Right atrium auricular region (tissue), 2 donors: Measurements from ENCODE around the gene CACNA2D2. TPM values are rescaled to one million over a fixed set of nuclear protein-coding genes. Genes with fewer than 3 reads are reported as not detected.

Source experiments
- DNase-seq: peaks from one replicate; pipeline ENCODE4 v3.0.0-alpha.2; 2019; ENCODE audit warnings: low spot score
- H3K27ac ChIP-seq, 2 donors: fragments of 200-600 bp; sonication (generic); 1 replicate in 1 of 2; 2 replicates in 1 of 2; pipeline ENCODE4 v1.5.1; 2016 to 2019
- H3K27me3 ChIP-seq, 2 donors: fragments of 200-600 bp; sonication (generic); one replicate each; pipeline versions ENCODE4 v1.5.1 to v1.6.0; 2017 to 2019
- H3K36me3 ChIP-seq: fragments of 200-600 bp; sonication (generic); one replicate; pipeline ENCODE4 v1.5.1; 2016
- H3K4me1 ChIP-seq, 2 donors: fragments of 200-600 bp; sonication (generic); one replicate each; pipeline versions ENCODE4 v1.5.1 to v1.6.0; 2017 to 2019
- H3K4me3 ChIP-seq, 2 donors: fragments of 200-600 bp; sonication (generic); 1 replicate in 1 of 2; 2 replicates in 1 of 2; pipeline ENCODE4 v1.5.1; 2017 to 2019; ENCODE audit warnings: mild to moderate bottlenecking in 1 of 2, moderate library complexity in 1 of 2
- H3K9me3 ChIP-seq, 2 donors: fragments of 200-600 bp; sonication (generic); one replicate each; pipeline ENCODE4 v1.5.1; 2019
- CTCF ChIP-seq, 2 donors: fragments of 200-600 bp; sonication (generic); IDR thresholded peaks; one replicate each; pipeline ENCODE4 v1.5.1; 2019; ENCODE audit warnings: antibody characterized with exemption in 2 of 2
- total RNA-seq, 2 donors: library from RNA; depleted of rRNA; stranded (reverse); fragments of >200 nt; gene quantifications; one replicate each; pipeline ENCODE4 v1.1.0, GENCODE V29; 2016

CACNA2D2 gene
- 1 to 10 TPM; 3.7 to 6.2 TPM for total RNA-seq

GRCh38 chr3:50503504-50504342 lies at the start of gene CACNA2D2:
TSS of gene CACNA2D2 (minus strand) at chr3:50503634. CDS start at chr3:50503423, 211 bp downstream.
- no peaks in the 10 kb centered on the region for H3K27me3 ChIP-seq
- no peaks in the 10 kb centered on the region for H3K36me3 ChIP-seq
- TF ChIP-seq CTCF (IDR thresholded peaks at IDR 0.05): no peak
- no peaks in the 10 kb centered on the region for H3K9me3 ChIP-seq
- peak within 1 kb of the TSS; percentile 58 to 66 for H3K4me3 ChIP-seq
- DNase-seq: no peak
- peak within 1 kb of the TSS; percentile 68 to 74 for H3K27ac ChIP-seq
- peaks cover 0 to 16% of the 10 kb centered on the region in 2 donors for H3K4me1 ChIP-seq

- Histone ChIP-seq H3K4me1 (peaks cover 0 to 2% of the 10 kb centered on the region in 2 donors), H3K27me3 (no peaks in the 10 kb centered on the region), H3K4me3 (no peak overlapping the region), H3K9me3 (no peaks in the 10 kb centered on the region), H3K27ac (no peak overlapping the region), H3K36me3 (no peaks in the 10 kb centered on the region)
- no peak for TF ChIP-seq CTCF (IDR thresholded peaks at IDR 0.05)
- no peak for DNase-seq
Observed at GRCh38 chr3:50552598-50552997, 49.2 kb upstream of the CACNA2D2 start.

GRCh38 chr3:50551681-50552435 lies 48.4 kb upstream of the CACNA2D2 start:
- TF ChIP-seq CTCF (IDR thresholded peaks at IDR 0.05): peak in 1 of 2 donors; percentile 17
- no peaks in the 10 kb centered on the region for H3K27me3 ChIP-seq
- DNase-seq: no peak
- no peaks in the 10 kb centered on the region for H3K4me1 ChIP-seq
- H3K27ac ChIP-seq: no peak overlapping the region
- no peaks in the 10 kb centered on the region for H3K9me3 ChIP-seq
- no peak overlapping the region for H3K4me3 ChIP-seq
- H3K36me3 ChIP-seq: no peaks in the 10 kb centered on the region

GRCh38 chr3:50551054-50551659 lies 47.7 kb upstream of the CACNA2D2 start:
- Histone ChIP-seq H3K27ac (no peak overlapping the region), H3K4me1 (no peaks in the 10 kb centered on the region), H3K9me3 (no peaks in the 10 kb centered on the region), H3K36me3 (no peaks in the 10 kb centered on the region), H3K4me3 (no peak overlapping the region), H3K27me3 (no peaks in the 10 kb centered on the region)
- DNase-seq: no peak
- no peak for TF ChIP-seq CTCF (IDR thresholded peaks at IDR 0.05)

GRCh38 chr3:50550079-50550736 lies 46.8 kb upstream of the CACNA2D2 start:
- Histone ChIP-seq H3K4me1 (no peaks in the 10 kb centered on the region), H3K27me3 (no peaks in the 10 kb centered on the region), H3K27ac (no peak overlapping the region), H3K36me3 (no peaks in the 10 kb centered on the region), H3K4me3 (no peak overlapping the region), H3K9me3 (no peaks in the 10 kb centered on the region)
- TF ChIP-seq CTCF (IDR thresholded peaks at IDR 0.05): peak; percentile 71 to 84
- DNase-seq: no peak
